CD4-positive, alpha-beta T cell treated with Interleukin-15 for 1 hour (primary cell): ENCODE measurements around the gene TCERG1L.
"Not testable (repeated sequence)": the region's sequence is repeated elsewhere in the genome, so short reads cannot be mapped to it uniquely, and the experiment has no call there.

Experiments
- DNase-seq: peaks from one replicate; pipeline ENCODE4 v3.0.0-alpha.2; 2020

The TCERG1L gene

DNA sequence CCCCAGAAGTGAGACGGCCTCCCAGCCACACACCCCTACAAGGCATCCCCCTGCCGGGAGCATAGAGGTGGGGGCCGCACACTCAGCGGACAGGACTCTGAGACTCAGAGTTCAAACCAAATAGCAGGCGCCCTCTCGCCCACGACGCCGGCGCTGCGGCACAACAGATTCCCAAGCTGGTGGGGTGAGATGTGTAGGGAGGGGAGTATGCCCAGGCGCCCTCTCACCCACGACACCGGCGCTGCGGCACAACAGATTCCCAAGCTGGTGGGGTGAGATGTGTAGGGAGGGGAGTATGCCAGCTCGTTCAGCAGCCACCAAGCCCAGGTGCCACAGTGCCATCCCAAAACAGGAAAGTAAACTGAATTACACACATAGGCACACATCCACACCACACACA is 64.7 kb downstream of the TCERG1L start:
- DNase-seq, result no peak

DNA sequence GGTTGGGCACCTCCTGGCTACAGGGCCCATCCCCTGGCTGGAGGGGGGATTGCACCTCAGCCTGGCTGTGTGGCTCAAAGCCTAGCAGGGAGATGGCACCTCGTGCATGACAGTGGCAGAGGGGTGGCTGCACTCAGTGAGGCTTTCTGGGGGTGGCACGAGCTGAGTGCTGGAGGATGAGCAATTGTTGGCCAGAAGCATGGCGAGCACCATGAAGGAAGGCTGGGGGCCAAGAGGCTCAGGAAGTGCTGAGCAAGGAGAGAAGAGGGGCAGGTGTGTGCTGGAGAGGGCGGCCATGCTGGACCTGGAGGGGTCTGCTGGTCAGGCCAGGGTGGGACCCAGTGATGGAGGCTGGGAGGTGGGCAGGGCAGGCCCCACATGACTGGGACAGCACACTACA is 65.4 kb downstream of the TCERG1L start:
- DNase-seq, result no peak

DNA sequence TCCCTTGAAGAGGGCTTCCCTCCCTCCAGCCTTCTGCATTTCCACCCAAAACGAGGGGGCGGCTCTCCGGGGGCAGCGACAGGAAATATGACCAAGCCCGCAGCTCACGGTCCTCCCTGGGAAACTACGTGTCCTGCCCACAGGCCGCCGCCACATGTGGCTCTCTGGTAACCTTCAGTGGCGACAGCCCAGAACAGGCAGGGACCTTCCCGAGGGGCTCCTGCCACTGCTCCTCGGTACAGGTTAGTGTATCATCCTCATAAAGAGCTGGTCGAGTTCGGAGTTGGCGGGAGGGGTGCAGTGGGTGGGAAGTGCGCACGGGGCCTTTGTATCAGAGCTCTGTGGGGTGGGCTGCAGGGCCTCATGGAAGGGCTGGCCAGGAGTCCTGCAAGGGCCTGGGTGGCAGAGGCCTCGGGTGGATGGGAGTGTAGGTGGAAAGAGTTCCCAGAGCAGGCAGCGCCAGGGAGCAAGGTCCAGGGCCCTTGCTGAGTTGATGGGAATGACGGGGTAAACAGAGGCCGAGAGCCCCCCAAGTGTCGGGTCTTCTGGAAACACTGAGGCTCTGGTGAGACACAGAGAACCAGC is 66.0 kb downstream of the TCERG1L start:
- no peak for DNase-seq

DNA sequence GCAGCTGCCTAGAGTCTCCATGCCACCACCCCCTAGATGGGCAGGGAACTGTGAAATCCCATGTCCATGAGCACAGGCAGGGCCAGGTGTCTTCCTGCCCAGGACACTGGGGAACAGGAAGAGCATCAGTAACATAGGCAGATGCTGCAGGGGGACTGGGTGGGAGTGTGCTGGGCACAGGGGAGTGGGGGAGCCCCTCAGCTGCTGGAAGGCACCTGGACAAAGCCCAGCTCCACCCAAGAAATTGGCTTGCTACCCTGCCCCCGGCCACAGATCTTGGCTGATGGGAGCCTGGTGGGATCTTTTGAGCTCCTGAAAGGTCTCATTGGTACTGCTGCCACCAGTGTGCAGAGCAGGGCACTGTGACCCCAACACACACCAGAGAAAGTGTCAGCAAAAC is 66.7 kb downstream of the TCERG1L start:
- no peak for DNase-seq

DNA sequence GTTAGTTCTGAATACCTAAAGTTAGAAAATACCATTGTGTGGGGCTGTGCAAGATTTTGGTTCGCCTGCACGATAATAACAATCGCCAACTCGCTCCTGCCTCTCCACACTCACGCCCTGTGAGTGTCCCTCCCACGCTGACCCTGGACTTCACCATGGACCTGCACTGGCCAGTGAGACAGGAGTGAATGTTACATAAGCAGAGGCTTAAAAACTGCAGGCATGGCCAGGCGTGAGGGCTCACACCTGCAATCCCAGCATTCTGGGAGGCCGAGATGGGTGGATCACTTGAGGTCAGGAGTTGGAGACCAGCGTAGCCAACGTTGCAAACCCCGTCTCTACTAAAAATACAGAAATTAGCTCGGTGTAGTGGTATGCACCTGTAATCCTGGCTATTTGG is 68.4 kb downstream of the TCERG1L start:
- no peak for DNase-seq

DNA sequence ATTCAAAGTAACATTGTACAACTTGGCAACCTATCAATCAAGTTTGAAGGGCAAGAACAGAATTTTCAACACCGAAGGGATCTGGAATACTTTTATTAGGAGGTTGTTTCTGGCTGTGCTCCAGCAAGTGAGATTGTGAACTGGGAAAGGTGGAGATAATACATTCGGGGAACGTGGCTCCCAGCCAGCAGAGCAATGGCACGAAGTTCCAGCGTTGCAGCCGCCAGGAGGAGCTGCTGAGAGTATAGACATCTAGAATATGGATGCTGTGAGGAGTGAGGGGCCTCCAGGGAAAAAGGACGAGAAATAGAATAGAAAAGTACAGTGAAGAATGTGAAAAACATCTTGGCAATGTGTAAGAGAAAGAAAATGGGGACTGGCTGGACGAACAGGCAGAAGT is 69.5 kb downstream of the TCERG1L start:
- DNase-seq, result no peak

DNA sequence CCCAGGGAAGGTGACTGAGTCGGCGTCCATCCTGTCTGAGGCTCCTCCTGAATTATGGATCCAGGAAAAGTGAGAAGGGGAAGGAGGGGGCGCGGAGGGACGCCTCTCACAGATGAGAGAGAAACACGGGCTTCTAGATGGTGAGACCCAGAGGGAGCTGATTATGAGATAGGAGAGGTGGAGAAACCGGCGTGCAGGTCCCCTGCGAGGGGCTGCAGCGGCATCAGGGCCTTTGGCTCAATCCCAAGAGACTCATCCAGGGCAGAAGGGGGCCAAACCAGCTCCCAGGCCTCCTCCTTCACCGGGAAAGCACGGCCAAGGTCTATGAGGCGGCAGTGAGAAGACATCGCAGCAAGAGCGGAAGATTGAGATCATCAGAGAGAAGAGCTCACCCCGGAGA is 70.8 kb downstream of the TCERG1L start:
- DNase-seq, result no peak

DNA sequence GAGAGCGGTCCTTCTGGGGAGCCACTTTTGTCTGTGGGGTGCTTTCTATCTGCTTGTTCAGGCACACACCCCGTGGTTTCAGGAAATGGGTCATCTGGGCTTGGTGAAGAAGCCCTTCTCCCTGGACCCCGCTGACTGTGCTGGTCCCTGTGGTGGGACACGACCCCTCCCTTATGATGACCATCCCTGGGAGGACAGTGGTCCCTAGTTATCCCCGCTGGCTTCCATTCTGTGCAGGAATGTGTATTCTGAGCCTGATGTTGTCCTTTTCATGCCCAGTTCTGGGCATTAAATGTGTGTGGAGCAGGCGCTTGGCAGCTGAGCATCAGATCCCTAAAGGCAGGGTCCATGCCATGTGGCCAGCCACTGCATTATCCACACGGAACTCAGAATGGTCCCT is 71.6 kb downstream of the TCERG1L start:
- DNase-seq, result no peak

DNA sequence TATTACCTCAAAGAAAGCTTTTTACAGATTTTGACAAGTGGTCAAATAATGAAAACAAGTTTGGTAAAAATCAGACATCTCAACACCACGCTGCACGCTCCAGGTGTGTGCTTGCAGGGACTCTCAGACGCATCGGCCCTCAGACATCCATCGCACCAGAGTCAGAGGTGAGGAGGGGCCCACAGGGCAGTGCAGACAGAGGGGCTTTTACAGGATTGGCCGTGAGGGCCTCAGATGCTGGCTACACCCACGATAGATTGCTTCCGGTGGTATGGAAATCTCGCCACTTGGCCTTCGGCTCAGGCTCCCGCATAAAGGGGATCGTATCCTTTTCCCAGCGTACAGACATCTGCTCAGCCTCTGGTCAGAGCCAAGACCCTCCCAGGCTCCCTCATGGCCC is 72.1 kb downstream of the TCERG1L start:
- no peak for DNase-seq

DNA sequence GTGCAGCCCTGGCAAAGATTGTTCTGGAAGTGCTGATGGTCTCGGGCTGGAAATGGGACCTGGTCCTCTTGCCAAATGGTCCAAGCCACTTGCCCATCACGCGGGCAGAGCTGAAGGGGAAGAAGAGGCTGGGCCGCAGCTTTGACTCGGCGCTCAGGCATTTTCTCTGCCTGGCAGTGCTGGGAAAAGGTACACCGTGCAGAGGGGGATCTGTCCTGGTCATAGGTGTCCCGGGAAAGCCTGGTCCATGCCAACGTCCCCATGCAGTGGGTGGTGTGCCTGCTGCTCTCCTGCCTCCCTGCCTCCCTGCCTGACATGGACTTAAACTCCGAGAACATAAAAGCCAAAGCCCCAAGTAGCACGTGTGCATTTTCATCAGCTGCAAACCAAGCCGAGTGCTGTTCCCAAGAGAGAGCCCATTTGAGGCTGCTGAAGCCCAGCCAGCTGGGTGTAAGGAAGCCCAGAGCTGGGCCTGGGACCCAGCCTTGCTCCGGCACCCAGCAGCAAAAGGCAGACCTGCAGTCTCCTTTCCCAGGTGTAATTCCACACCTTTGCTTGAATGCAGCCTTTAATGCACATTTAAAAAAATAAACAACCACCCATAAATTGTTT is 72.7 kb downstream of the TCERG1L start:
- DNase-seq, result no peak

DNA sequence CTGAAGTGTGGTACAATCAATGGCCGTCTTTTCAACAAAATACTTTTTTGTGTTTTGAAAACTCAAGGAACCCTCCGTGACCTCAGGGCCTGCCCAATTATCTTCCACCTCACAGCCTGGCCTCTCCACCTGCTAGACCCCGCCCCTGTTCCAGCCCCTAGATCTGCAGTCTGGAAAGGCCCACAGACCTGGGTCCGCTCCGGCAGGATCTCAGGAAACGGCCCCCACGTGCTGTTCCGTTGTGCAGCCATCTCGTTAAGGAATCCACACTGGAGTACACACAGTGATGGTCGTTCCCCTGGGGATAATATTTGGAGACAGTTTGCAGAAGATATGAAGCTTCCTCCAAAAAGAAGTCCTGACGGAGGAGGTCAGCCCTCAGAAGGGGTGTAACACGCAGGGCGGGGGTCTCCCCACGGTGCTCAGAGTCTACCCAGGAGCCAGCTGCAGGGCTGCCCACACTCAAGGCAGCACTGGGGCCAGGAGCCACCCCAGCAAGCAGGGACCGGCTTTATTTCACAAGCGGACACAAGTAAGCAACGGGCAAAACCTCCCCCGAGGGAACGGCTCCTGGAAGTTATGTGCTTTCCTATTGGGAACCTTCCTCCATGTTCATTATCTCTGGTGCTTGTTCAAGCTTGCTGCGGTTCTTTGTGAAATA is 73.4 kb downstream of the TCERG1L start:
- no peak for DNase-seq

DNA sequence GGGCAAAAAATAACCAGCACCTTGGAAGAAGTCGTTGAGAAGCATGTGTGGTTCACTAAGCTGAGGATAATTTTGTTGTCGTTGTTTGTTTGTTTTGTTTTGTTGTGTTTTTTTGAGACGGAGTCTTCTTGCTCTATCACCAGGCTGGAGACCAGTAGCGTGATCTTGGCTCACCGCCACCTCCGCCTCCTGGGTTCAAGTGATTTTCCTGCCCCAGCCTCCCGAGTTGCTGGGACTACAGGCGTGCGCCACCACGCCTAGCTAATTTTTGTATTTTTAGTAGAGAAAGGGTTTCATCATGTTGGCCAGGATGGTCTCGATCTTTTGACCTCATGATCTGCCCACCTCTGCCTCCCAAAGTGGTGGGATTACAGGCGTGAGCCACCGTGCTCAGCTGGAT is 76.9 kb downstream of the TCERG1L start:
- not testable (repeated sequence) for DNase-seq

DNA sequence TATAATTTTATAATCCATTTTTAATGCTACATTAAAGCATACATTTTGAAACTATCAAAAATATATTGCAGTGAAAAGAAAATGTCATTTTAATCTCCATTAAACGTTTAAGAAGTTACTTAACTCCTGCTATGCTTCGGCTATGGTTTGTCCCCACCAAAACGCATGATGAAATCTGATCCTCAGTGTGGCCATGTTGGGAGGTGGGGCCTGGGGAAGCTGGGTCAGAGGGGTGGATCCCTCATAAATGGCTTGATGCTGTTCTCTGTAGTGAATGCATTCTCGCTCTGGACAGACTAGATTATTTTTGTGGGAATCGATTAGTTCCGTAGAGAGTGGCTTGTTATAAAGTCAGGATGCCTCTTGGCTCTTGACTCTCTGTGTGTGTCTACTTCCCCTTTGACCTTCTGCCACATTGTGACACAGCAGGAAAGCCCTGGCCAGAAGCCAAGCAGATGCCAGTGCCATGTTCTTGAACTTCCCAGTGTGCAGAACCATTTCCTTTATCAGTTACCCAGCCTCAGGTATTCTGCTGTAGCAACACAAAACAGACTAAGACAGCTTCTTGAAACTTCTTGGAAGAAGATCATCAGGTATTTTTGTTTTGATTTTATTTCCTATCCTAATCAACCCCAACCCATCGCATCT is 77.8 kb downstream of the TCERG1L start:
- no peak for DNase-seq

DNA sequence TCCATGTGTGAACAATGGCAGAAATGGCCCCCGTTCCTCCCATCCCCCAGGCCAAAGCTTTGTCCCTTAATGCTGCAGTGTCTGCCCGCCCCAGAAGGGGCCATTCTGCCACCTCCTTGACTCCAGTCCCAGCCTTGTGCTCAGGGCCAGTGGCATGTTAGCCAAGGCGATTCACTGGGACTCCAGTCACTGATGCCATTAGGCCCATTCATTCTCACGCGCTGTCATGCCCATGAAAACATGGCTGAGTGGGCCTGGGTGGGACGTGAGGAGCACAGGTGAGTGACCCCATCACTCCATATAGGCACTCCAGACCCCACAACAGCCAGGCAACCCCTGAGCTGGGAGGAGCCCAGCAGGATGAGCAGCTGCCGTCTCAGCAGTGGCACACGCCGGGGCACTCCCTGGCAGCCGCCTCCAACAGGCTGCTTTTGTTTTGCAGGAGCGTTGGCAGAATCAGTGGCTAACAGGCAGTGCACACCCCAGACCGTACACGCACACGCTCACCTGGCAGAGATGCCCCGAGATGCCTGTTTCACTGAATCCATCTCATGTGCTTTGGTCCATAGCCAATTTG is 79.5 kb downstream of the TCERG1L start:
- DNase-seq, result no peak

DNA sequence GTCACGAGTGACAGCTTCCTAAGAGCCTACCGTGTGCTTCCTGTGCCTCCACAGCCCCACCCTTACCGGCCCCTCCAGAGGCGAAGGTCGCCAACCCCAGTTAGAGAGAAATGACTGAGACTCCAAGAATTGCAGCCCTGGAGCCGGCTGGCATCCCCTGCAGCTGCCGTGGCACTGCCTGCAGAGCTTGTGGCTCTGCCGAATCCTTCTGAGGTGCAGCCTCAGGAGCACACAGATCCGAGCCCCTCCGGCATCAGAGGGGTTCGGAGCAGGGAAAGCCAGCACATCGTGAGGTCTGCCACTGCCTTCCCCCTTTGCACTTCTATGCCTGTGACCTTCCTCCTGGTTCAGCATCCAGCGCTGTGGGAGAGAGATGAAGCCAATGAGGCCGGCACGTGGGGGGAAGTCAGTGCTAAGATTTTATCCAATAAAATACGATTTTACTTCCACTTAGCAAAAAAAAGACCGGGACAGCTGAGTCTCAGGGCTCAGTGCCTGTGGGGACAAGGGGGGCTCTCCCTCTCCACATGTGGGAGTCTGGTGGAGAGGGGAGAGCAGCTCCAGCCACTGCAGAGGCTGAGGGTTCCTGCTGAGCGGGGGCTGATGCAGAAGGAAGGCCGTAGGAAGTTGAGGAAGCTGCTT is 80.1 kb downstream of the TCERG1L start:
- no peak for DNase-seq

DNA sequence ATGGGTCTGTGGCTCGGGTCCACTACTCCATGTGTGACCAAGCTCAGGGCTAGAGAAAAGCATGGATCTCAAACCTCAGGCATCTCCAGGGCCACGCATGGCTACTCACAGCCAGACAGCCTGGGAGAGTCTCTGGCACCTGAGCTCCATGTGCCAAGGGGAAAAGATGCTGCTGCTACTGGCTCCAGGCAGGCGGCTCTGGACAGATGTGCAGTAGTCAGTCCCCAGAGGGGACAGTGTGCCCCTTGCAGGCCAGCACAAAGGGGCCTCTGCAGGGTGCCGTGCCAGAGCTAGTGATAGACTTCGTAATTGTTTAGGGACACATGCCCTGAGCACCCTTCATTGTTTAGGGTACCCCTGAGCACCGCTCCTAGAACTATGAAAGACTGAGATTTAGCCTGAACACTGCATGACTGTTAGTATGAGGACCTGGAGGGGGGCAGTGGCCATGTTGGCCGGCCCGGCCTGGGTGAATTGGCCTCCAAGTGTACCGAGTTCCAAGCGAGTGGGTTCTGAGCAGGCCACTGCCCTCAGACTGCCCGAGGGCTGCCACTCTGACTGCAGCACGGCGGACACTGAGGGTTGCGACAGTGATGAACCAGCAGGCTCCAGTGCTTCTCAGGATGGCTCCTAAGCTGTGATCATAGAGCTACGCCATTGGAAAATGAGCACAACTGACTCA is 80.7 kb downstream of the TCERG1L start:
- no peak for DNase-seq

DNA sequence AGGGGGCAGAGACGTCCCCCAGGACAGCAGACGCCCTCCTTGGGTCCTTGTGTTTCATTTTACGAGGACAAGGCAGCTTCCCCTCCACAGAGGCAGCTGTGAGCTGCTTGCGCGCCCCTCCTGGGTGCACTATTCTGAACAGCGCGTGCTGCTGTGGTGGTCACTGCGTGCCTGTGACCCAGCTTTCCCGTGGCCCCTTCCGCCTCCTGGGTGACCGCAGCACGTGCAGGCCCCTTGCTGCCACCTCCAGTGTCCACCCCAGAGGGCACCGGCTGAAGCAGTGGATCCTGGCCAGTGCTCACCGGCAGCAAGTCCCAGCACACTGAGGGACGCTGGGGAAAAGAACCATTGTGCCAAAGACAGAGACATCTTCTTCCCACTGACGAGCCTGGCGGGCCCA is 81.4 kb downstream of the TCERG1L start:
- DNase-seq, result no peak

DNA sequence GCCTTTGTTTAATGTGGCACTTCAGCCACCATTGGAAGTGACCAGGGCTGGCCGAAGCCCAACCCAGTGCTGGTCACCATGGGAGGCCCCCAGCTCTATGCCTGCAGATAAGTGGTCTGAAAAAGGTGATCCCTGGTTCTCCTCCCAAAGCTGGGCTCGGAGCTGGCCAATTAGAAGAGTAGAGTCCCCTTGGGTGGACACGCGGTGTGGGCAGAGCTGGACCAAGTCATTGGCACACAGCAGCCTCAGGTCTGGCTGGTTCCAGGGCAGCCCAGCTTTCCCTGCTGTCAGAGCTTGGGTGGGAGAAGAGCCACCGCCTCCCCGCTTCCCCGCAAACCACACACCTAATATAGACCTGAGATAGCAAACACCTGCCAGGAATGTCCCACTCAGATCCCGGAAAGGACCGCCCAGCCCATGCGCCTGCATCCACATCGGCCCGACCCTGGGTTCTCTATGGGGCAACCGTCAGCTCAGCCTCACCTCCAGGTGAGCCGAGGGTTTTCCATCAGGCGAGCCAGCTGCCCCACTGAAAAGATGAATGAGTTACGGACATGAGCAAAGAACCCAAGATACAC is 84.3 kb downstream of the TCERG1L start:
- no peak for DNase-seq

DNA sequence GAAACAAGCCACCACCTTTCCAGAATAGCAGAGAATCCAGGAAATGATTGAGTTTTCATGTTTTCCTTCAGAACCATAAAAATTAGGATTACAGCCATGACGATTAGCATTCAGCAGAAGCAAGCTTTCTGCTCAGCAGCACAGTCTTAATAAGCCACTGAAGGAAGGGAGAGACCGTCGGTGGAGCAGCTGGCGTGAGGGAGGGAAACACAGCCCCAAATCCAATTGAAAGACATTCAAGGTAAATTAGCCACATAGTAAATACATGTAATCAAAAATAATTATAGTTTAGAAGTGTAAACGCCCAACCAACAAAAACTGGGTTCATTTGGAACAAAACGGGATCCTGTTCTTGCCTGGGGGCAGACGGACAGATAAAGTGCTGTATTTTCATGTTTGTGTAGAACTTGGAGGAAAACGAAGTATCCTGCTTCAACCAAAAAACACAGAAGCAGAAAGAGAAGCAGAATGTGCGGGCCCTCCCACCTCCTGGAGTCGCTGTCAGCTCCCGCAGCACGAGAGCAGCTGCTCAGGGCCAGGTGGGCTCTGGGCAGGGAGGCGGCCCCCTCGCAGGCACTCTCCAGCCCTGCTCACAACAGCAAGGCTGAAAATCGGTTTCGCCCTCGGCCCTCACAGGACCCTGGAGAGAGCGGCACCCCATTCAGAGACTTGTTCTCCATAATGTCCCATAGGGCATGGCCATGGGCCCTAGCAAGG is 84.9 kb downstream of the TCERG1L start:
- no peak for DNase-seq

DNA sequence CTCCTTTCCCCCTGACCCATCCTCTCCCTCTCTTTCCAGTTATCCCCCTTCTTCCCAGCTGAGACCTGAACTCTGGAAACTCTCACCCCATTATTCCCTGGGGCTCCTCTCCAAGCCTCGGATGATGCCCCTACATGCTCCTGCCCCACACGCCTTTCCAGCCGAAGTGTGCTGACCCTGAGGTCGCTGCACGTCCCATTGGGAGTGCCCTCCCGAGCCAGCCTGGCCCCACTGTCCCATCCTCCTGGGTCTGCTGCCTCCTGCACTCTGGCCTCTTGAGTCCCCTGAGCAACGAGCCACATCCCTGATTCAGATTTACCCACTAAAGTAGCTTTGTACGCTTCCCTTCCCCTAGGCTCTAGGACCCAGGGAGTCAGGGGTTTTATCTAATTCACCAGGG is 87.4 kb downstream of the TCERG1L start:
- DNase-seq, result no peak

DNA sequence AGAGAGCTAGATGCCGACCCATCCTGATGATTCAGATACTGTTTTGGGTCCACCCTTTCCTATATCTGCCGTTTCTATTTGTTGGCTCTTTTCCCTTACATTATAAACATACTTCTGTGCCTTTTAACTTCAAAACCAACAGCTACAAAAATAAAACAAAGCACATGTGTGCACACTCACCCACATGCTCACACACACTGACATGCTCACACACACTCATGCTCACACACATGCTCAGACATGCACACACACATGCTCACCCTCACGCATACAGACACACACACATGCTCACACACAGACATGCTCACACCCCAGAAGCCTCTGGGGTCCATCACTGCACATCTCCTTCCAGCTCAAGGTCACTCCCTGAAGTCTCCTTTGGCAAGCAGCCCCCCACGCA is 88.1 kb downstream of the TCERG1L start:
- DNase-seq, result no peak

DNA sequence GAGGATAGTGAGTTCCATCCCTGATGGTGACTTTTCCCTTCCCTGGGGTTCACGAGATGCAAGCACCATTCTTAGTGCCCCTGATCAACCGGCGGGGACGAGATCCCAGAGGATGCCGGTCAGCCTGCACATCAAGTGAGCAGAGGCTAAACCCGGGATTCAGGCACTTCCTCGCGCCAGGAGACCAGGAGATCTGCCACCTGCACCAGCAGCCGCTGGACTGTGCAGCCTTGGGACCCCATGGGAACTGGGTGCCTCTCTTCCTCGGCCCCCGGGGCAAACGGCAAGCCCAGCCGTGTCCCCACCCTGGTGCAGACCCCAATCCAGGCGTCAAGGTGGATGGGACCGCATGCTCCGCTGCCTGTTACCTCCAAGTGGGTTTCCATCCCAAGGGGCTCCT is 88.5 kb downstream of the TCERG1L start:
- DNase-seq, result no peak
